HepG2 (cell line): ENCODE results near the gene MCMBP. TPM values are rescaled to one million over a fixed set of nuclear protein-coding genes. Genes with fewer than 3 reads are reported as not detected.

Experiments
- ATAC-seq: fragments of 200-7000 bp; cut with Tn5 transposase; 3 replicates; pipeline ENCODE4 v1.9.1; 2020; ENCODE audit warnings: mild to moderate bottlenecking, moderate library complexity
- BruUV-seq: library from RNA; stranded (reverse); fragments of 400-500 nt; replicated peaks from 2 replicates; lab custom pipeline; 2021; lab: Mats Ljungman, UMichigan
- CTCF ChIA-PET: fragments of 300-600 bp; formaldehyde crosslinking; extraction: SDS; loops from one replicate; lab custom pipeline; 2021; ENCODE audit warnings: low total read pairs, inconsistent platforms, low intra/inter-chr PET ratio; lab: Yijun Ruan, JAX
- POLR2A ChIA-PET: fragments of 350-600 bp; sonication (Branson Sonifier 250); formaldehyde crosslinking; loops from one replicate; lab custom pipeline; 2020; ENCODE audit warnings: antibody characterized with exemption, inconsistent platforms; lab: Yijun Ruan, JAX
- DNase-seq: peaks from one replicate; pipeline ENCODE4 v3.0.0-alpha.2; 2015; ENCODE audit warnings: low spot score
- FAIRE-seq: peaks from 3 replicates; lab custom pipeline; 2011; peaks lifted over from hg19 to GRCh38; lab: Jason Lieb, UNC
- H2AFZ ChIP-seq: one replicate; pipeline ENCODE4 v1.6.1; 2011; ENCODE audit warnings: low read length, inconsistent platforms
- H3K27ac ChIP-seq: fragments of 300-600 bp; 3 replicates; pipeline ENCODE4 v1.8.0; 2011; ENCODE audit warnings: mixed run types, mild to moderate bottlenecking, mixed read lengths, low read length, inconsistent platforms; ENCODE audit not compliant: insufficient read depth; ENCODE audit errors: extremely low read length
- H3K27me3 ChIP-seq, 2 experiments: fragments of 200-600 bp in 1 of 2; 2 replicates in 1 of 2; 3 replicates in 1 of 2; pipeline versions ENCODE4 v1.6.0 to v1.8.0; 2011; ENCODE audit warnings: low read length in 2 of 2, mild to moderate bottlenecking in 2 of 2, moderate library complexity in 2 of 2, inconsistent platforms in 1 of 2; ENCODE audit not compliant: insufficient read depth in 2 of 2, control insufficient read depth in 1 of 2
- H3K36me3 ChIP-seq, 2 experiments: fragments of 200-600 bp in 1 of 2; replicated peaks in 1 of 2; 2 replicates in 1 of 2; 3 replicates in 1 of 2; pipeline versions ENCODE4 v1.5.1 to v1.8.0; 2011; ENCODE audit warnings: low read length in 2 of 2, inconsistent platforms in 1 of 2; ENCODE audit not compliant: insufficient read depth in 2 of 2, control insufficient read depth in 1 of 2
- H3K4me1 ChIP-seq: 2 replicates; pipeline ENCODE4 v1.5.1; 2012; ENCODE audit warnings: low read length, inconsistent platforms; ENCODE audit not compliant: insufficient read depth
- H3K4me2 ChIP-seq: 2 replicates; pipeline ENCODE4 v1.6.0; 2011; ENCODE audit warnings: low read depth, low read length, inconsistent platforms
- H3K4me3 ChIP-seq, 3 experiments: fragments of 200-600 bp in 1 of 3; sonication (generic), shearing (Covaris generic) in 1 of 3; replicated peaks in 1 of 3; 2 replicates each; pipeline ENCODE4 v1.5.1; 2011 to 2016; ENCODE audit warnings: low read length in 3 of 3, inconsistent platforms in 2 of 3, low read depth in 2 of 3, mild to moderate bottlenecking in 2 of 3, control low read depth in 1 of 3, mixed read lengths in 1 of 3; ENCODE audit not compliant: insufficient read depth in 1 of 3
- H3K79me2 ChIP-seq: one replicate; pipeline ENCODE4 v1.6.1; 2011; ENCODE audit warnings: low read length, inconsistent platforms; ENCODE audit not compliant: insufficient read depth
- H3K9ac ChIP-seq: 2 replicates; pipeline ENCODE4 v1.6.0; 2011; ENCODE audit warnings: mild to moderate bottlenecking, low read depth, low read length, inconsistent platforms; ENCODE audit not compliant: insufficient read depth
- H3K9me3 ChIP-seq: 2 replicates; pipeline ENCODE4 v1.5.1; 2012; ENCODE audit warnings: mild to moderate bottlenecking, low read length
- H4K20me1 ChIP-seq: 2 replicates; pipeline ENCODE4 v1.6.0; 2011; ENCODE audit warnings: inconsistent platforms, mild to moderate bottlenecking, low read length, moderate library complexity; ENCODE audit not compliant: insufficient read depth
- AGO1 ChIP-seq: fragments of 200-400 bp; formaldehyde crosslinking; IDR thresholded peaks from 2 replicates; pipeline ENCODE4 v1.6.1; 2017; ENCODE audit warnings: mild to moderate bottlenecking, low read depth, low read length, moderate library complexity; ENCODE audit not compliant: poor library complexity, severe bottlenecking
- MAFF ChIP-seq: IDR thresholded peaks from 2 replicates; pipeline ENCODE4 v1.6.1; 2011; ENCODE audit warnings: low read depth, low read length, improper control_type of control experiment
- MAFK ChIP-seq, 2 experiments: IDR thresholded peaks in 1 of 2; conservative IDR thresholded peaks in 1 of 2; 2 replicates each; pipeline ENCODE4 v1.6.1; 2011; ENCODE audit warnings: improper control_type of control experiment in 2 of 2, low read length in 2 of 2
- RAD21 ChIP-seq: fragments of 450-650 bp; formaldehyde crosslinking; IDR thresholded peaks from 2 replicates; pipeline ENCODE4 v1.5.0; 2020; ENCODE audit warnings: mild to moderate bottlenecking
- SMC3 ChIP-seq: IDR thresholded peaks from 2 replicates; pipeline ENCODE4 v1.6.1; 2011; ENCODE audit warnings: low read length, improper control_type of control experiment
- STAG1 ChIP-seq: sonication (generic); formaldehyde crosslinking; IDR thresholded peaks from 2 replicates; pipeline ENCODE4 v1.4.0; 2020; ENCODE audit warnings: missing genetic modification reagents
- WGBS: methylation state at CpG from one replicate; pipeline ENCODE4 v1.1.6; 2017; ENCODE audit warnings: low lambda C conversion rate; 5-methylcytosine and 5-hydroxymethylcytosine counted together
- in situ Hi-C: cut with HindIII; loops from 2 replicates; pipeline ENCODE4 v1.10.0; 2017; ENCODE audit warnings: low pct_unique_long_range_greater_than_20kb; ENCODE audit not compliant: extremely low pct_ligation_motif_present
- intact Hi-C: fragments of 100-400 bp; cut with micrococcal nuclease; formaldehyde crosslinking; loops from one replicate; pipeline ENCODE4 v1.10.0; 2022; ENCODE audit not compliant: unreplicated experiment
- polyA plus RNA-seq, 8 experiments: library from polyadenylated mRNA; depleted of rRNA in 3 of 8; stranded (reverse) in 7 of 8; unstranded in 1 of 8; fragments of >200 nt; fragmentation: Illumina TruSeq in 4 of 8; extraction: Trizol in 4 of 8; gene quantifications; 2 replicates each; pipeline versions ENCODE4 v1.2.1 to v1.2.3, GENCODE V29; 2011 to 2016; ENCODE audit warnings: low read depth in 4 of 8, missing spikeins in 1 of 8, mixed read lengths in 1 of 8; ENCODE audit not compliant: insufficient read depth in 1 of 8
- total RNA-seq, 5 experiments: library from RNA; depleted of rRNA; stranded (reverse); fragments of >200 nt; fragmentation: Illumina TruSeq; extraction: Trizol; gene quantifications; 2 replicates each; pipeline ENCODE4 v1.2.3, GENCODE V29; 2016; ENCODE audit warnings: low read depth in 1 of 5
- TF ChIP-seq, protein P1 (sequence below): sonication (generic); formaldehyde crosslinking; IDR thresholded peaks from 2 replicates; pipeline ENCODE4 v1.8.1; 2022; ENCODE audit warnings: low read depth, mild to moderate bottlenecking, missing genetic modification reagents
- TF ChIP-seq, protein P2 (sequence below): sonication (generic); formaldehyde crosslinking; IDR thresholded peaks from 2 replicates; pipeline ENCODE4 v1.5.0; 2020; ENCODE audit warnings: mild to moderate bottlenecking, missing genetic modification reagents, moderate library complexity

MCMBP gene
- total and polyA plus RNA-seq, 2 of the 13 experiments (the other 11 are each of a cell fraction or from before 2014, with no cell fraction given), result 35.7 to 62.4 TPM

DNA sequence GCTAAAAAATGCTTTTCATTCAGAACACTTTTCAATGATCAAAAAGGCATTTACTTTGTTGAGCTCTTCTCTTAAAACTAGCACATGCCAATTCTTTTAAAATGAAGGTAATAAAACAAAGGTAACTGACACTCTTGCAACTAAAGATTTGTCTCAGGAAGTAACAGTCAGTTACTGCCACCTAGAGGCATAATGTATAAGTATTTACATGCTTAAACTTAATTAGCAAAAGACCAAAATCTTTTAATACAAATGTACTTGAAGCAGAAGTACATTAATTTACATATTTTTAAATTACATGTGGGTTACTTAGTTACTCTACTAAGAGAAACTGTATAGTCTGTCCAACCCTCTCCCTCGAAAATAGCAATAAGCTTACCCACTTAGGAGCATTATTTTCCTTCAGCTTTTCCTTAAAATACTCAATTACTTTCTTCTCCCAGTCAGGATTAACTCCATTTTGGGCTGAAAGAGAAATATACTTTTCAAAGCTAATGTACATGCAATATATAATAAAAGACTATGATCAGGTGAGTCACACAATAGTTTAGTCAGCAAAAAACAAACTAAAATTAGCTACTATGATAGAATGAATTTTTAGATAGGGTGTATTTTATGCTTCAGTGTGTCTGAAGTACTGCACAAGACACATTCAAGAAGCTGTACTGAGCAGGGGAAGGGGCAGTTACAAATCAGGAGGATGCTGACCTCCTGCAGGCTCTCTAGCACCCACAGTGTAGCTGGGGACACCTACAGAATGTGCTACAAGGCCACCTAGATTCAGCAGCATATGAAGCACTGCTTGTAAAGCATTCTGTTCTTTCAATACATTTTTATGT lies 13.0 kb downstream of the MCMBP start:
- 98% methylated on average over 1 of the region's 1 CpG for WGBS
- ChIA-PET CTCF (interaction anchor here (1.4 to 2.6 kb wide), 4 partner anchors 107 to 251 kb away, joined by 4 to 22 read pairs (median 12); no protein-coding TSS in a partner anchor), POLR2A (interaction anchor here (0.9 to 2.2 kb wide), 4 partner anchors 14 to 209 kb away, joined by 3 to 9 read pairs (median 4); partner anchors contain the start of genes BAG3 and MCMBP)
- intact Hi-C loops, result loop anchor here (1.0 to 2.0 kb wide), 3 partner anchors 109 to 243 kb away; no protein-coding TSS in a partner anchor
- Histone ChIP-seq H3K9me3 (no peaks in the 10 kb centered on the region), H3K27me3 (no peaks in the 10 kb centered on the region), H3K4me2 (no peak overlapping the region), H3K4me3 (no peak overlapping the region), H3K36me3 (peaks cover 4 to 33% of the 10 kb centered on the region in 2 experiments; a peak in 4 of 5 replicates), H3K79me2 (peaks cover 66% of the 10 kb centered on the region), H3K4me1 (peaks cover 26% of the 10 kb centered on the region), H4K20me1 (peaks cover 20% of the 10 kb centered on the region), H3K27ac (no peak overlapping the region), H2AFZ (no peak overlapping the region), H3K9ac (no peak overlapping the region)
- no TSS peak for BruUV-seq
- DNase-seq (peak; percentile 44), ATAC-seq (no peak), FAIRE-seq (peak; percentile 55)
- TF ChIP-seq MAFF, result peak; percentile 75; the same call in 1 of the 2 replicates
- peak; percentile 72 to 81 for TF ChIP-seq MAFK (conservative IDR thresholded peaks at IDR 0.05 in 1 of 2, IDR thresholded peaks at IDR 0.05 in 1 of 2; ENCODE audit: low read length in 2 of 2)
- TF ChIP-seq, protein P1, sequence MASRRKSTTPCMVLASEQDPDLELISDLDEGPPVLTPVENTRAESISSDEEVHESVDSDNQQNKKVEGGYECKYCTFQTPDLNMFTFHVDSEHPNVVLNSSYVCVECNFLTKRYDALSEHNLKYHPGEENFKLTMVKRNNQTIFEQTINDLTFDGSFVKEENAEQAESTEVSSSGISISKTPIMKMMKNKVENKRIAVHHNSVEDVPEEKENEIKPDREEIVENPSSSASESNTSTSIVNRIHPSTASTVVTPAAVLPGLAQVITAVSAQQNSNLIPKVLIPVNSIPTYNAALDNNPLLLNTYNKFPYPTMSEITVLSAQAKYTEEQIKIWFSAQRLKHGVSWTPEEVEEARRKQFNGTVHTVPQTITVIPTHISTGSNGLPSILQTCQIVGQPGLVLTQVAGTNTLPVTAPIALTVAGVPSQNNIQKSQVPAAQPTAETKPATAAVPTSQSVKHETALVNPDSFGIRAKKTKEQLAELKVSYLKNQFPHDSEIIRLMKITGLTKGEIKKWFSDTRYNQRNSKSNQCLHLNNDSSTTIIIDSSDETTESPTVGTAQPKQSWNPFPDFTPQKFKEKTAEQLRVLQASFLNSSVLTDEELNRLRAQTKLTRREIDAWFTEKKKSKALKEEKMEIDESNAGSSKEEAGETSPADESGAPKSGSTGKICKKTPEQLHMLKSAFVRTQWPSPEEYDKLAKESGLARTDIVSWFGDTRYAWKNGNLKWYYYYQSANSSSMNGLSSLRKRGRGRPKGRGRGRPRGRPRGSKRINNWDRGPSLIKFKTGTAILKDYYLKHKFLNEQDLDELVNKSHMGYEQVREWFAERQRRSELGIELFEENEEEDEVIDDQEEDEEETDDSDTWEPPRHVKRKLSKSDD (CRISPR knock-in tag), result no peak
- TF ChIP-seq, protein P2, sequence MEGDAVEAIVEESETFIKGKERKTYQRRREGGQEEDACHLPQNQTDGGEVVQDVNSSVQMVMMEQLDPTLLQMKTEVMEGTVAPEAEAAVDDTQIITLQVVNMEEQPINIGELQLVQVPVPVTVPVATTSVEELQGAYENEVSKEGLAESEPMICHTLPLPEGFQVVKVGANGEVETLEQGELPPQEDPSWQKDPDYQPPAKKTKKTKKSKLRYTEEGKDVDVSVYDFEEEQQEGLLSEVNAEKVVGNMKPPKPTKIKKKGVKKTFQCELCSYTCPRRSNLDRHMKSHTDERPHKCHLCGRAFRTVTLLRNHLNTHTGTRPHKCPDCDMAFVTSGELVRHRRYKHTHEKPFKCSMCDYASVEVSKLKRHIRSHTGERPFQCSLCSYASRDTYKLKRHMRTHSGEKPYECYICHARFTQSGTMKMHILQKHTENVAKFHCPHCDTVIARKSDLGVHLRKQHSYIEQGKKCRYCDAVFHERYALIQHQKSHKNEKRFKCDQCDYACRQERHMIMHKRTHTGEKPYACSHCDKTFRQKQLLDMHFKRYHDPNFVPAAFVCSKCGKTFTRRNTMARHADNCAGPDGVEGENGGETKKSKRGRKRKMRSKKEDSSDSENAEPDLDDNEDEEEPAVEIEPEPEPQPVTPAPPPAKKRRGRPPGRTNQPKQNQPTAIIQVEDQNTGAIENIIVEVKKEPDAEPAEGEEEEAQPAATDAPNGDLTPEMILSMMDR (CRISPR knock-in tag), result peak; percentile 64
- TF ChIP-seq AGO1, result no peak
- peak; percentile 77 for TF ChIP-seq STAG1 (CRISPR knock-in tag)
- TF ChIP-seq RAD21, result 0 out of 2 replicates have a peak, but pooled peaks have one; percentile 16
- TF ChIP-seq SMC3, result peak; percentile 39
- in situ Hi-C loops, result loop anchor here (5.0 kb wide), 2 partner anchors 107 to 172 kb away; no protein-coding TSS in a partner anchor
